Glomerular visceral epithelial cell (primary cell): ENCODE data around the gene TAC3.

Source experiments
- DNase-seq: peaks from one replicate; pipeline ENCODE4 v3.0.0-alpha.2; 2016; ENCODE audit errors: extremely low spot score

TAC3 gene

DNA sequence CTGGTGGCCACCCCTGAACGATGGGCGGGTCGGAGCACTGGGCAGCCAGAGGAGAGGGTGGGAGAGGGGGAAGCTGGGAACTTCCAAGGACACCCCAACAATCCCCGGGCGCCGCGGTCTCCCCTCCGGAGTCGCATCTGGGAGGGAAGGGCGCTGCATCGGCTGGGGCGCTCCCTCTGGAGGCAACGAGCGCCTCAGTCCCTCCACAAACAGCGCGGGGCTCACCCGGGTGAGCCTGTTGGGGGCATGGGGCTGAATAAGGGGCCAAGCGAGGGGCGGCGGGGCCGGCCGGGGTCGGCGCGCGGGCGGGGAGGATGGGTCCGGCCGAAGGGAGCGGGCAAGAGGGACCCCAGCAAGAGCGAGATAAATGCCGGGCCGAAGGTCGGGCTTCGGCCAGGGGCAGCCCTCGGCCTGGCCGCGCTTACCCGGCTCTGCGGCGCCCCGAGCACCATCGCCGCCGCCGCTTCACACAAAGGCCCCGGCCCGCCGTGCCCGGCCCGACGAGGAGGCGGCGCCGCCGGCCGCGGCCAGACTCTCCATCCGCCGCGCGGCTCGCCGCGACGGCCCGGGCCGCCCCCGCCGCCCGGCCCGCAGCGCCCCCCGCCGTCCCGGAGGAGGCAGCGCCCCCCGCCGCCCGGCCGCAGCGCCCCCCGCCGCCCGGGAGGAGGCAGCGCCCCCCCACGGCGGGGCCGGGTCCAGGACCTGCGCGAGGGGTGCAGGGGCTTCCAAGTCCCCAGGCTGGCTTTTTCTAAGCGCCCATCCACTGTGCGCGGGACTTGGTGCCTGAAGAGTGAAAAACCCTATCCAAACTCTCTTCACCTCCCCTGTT, 10.1 kb downstream of the TAC3 start, which contains the start of gene ZBTB39:
TSS of gene ZBTB39 (minus strand) at position 567 of the 829 bp plus-strand sequence. CDS start 1,629 bp downstream, outside the sequence.
- peak; percentile 77 for DNase-seq

DNA sequence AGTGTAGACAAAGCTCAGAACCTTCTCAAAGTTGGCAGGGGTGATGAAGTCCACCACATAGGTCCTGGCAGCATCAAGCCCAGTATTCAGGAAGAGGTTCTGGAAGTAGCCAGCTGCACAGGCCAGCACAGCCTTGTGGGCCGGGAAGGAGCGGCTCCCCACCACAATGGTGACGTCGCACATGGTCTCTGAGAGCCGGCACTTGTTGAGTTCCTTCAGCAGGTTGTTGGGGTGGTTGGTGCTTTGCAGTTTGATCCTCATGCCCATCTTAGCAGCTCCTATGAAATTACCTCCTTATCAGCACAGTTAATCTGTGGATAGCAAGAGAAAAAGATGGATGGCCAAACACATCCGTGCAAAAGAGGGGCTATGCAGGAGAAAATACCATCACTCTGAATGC, 11.7 kb downstream of the TAC3 start:
- DNase-seq: no peak

DNA sequence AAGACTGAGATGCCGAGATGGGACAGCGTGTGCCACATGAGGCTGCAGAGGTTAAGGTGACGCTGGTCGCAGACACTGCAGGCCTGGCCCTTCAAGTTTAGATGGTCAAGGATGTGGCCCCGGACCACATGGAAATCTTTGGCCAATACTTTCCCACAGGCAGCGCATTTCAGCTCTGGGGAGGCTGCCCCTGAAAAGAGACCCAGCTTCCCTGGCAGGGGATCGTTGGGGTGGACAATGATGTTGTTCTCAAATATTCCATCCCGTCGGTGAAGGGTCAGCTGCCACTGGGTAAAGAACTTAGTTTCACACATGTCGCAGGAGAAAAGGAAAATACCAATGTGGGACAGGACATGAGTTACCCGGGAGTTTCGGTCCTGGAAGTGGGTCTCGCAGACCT, 12.9 kb downstream of the TAC3 start:
- DNase-seq: no peak

DNA sequence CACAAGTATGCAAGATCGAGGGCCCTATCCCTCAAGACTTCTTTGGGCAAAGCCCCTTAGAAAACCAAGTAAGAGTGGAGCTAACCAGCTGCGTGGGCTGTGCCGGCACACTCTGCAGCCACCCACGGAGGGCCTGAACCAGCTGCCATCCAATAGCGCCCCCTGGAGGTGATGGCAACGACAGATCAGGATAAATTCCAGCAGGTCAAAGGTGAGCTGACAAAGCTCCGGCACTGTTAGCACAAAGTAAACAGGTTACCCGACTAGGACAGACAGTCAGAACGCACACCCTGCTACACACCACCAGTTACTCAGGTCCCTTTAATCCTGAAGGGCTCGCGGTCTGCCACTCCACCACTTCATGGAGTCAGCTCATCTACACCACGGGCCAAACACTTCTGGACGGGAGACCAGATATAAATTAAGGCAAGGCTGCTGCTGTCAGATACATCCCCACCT, 14.9 kb downstream of the TAC3 start:
- peak; percentile 59 for DNase-seq

DNA sequence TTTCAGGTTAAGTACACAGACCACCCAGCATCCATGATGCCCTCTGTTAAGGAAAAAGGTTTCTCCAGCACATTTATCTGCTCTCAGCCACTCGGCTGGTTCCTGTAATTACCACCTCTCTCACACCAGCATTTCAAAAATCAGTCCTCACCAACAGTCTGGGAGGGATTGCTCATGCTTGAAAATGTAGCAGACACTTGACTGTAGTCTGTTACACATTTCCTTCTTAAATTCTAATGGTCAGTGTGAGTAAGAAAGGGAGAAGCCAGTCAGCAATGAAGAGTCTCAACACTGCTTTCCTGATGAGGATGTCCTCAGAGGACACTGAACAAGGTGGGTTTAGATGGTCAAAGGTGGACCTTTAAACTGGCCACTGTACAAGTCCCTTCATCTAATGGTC, 15.9 kb downstream of the TAC3 start:
- no peak for DNase-seq

DNA sequence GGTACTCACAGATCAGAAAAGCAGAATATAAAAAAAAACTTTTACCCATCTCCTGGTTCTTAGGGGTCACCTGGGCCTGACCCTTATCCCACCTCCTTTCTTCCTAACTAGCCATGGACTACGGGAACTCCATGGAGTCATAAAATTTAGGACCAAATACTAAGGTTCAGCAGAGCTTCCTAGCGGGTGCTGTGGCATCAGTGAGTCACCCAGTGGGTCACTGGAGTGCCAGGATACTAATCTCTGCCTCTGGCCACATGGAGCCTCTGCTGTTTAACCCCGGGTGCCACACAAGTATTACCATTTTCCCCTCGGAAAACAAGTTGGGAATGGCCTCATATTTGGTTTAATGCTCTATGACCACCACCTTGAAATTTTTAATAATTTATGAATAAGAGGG, 16.9 kb downstream of the TAC3 start:
- DNase-seq: no peak

DNA sequence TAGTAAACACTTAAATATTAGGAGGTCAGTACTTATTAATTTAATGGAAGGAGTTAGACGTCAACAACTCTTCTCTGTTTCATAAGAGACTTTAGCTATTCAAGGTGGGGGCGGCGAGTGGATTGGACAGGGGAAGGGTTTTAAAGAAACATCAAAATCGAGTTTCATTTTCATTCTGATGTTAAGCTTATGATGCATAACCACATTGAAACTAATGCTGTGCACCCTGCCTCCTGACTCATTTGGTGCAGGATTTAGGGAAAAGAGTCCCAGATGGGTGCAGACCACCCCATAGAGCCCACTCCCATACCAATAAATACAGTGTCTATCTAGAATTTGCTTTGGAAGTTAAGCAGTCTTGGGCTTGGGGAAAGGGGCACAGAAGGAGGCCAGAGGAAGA, 17.3 kb downstream of the TAC3 start:
- no peak for DNase-seq

DNA sequence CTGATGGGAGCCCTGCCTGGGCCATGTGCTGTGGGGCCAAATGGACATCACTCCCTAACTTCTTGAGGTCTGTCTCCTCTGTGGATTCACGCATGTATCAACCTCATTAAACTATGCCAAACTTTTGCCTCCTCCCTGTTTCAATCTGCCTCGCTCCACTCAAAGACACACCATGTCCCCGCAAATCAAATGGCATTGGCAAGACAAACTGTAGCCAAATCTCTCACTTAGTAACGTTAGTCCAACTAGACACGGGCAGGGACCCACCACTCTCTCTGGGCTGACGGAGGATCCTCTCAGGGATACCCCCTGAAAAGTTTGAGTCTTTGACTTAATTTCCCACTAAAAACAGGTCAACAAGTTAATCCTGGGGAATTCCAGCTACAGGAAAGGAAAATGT, 18.0 kb downstream of the TAC3 start:
- DNase-seq: no peak

DNA sequence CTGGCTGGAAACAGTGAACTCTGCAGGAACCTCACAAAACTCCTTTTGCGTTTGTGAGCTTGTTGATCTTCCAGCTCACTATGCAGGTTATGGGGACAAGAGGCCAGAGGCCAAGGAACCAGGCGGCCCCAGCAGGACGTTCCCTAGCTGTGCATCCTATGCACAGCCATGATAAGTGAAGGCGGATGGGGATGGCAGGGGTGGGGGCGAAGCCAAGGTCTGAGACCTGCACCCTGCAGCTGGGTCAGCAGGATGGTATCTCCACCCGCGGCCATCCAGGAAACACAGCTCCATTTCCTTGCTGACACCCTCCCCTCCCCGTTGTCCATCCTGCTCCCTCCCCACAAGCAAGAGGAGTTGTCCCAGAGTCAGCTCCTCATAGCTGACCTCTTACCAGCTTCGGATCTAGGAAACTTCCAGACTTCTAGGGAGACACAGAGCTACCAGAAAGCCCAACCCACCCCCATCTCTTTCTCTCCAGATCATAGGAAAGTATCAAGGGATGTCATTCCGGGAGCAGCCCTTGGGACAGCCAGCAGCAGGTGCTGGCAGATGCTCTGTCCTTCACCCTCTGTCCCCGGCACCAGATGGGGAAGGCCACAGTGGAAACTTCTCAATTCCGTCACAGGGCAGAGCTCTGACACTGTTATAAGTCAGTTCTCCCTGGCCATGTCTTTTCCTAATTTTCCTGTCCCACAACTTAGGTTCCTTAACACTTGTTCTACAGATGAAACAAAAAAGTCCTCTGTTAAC, 19.4 kb downstream of the TAC3 start:
- no peak for DNase-seq

DNA sequence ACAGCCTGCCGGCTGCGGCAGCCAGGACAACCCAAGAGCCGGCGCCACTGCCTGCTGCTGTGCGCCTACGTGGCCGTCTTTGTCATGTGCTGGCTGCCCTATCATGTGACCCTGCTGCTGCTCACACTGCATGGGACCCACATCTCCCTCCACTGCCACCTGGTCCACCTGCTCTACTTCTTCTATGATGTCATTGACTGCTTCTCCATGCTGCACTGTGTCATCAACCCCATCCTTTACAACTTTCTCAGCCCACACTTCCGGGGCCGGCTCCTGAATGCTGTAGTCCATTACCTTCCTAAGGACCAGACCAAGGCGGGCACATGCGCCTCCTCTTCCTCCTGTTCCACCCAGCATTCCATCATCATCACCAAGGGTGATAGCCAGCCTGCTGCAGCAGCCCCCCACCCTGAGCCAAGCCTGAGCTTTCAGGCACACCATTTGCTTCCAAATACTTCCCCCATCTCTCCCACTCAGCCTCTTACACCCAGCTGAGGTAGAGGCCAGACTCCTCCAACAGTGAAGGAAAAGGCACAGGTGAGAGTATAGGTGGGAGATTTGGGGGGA, 20.3 kb downstream of the TAC3 start:
- DNase-seq: no peak

DNA sequence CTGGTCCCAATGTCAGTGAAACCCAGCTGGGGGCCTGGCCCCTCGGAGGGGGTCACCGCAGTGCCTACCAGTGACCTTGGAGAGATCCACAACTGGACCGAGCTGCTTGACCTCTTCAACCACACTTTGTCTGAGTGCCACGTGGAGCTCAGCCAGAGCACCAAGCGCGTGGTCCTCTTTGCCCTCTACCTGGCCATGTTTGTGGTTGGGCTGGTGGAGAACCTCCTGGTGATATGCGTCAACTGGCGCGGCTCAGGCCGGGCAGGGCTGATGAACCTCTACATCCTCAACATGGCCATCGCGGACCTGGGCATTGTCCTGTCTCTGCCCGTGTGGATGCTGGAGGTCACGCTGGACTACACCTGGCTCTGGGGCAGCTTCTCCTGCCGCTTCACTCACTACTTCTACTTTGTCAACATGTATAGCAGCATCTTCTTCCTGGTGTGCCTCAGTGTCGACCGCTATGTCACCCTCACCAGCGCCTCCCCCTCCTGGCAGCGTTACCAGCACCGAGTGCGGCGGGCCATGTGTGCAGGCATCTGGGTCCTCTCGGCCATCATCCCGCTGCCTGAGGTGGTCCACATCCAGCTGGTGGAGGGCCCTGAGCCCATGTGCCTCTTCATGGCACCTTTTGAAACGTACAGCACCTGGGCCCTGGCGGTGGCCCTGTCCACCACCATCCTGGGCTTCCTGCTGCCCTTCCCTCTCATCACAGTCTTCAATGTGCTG, 21.0 kb downstream of the TAC3 start:
- no peak for DNase-seq

DNA sequence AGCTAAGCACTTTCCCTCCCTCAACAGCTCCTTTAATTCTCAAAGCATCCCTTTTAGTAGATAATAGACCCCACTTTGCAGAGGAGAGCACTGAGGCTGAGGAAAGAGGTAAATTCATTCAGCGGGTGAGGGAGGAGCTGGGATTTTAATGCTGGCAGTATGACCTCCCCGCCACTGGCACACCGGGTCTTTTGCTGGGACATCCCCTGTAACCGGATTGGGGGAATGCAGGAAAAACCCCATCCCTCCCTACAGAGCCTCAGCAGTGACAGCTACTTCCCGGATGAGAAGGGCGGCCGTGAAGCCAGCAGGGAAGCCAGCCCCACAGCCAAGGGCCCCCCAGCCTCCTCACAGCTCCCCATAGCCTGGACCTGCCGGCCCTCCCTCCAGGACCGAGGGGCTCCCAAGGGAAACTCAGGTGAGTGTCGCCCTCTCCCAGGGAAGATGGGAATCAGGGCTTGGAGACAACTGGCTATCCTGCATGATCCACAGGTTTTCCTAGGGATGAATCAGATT, 22.0 kb downstream of the TAC3 start:
- no peak for DNase-seq

DNA sequence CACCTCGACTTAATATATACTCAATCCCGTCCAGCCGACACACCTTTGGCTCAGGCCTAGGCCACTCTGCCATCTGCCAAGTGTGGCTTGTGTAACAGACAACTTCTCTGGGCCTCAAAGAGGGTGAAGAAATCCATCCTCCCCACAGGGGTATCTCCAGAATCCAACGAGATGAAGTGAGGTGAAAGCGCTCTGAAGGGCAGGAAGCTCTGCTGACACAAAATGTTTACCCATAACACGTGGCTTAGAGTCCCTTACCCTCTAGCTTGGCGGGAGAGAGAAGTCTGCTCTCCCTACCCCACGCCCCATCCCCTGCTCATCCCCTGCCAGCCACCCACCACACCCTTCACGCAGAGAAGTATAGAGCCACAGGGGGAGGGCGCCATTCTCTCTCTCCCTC, 23.0 kb downstream of the TAC3 start:
- no peak for DNase-seq

DNA sequence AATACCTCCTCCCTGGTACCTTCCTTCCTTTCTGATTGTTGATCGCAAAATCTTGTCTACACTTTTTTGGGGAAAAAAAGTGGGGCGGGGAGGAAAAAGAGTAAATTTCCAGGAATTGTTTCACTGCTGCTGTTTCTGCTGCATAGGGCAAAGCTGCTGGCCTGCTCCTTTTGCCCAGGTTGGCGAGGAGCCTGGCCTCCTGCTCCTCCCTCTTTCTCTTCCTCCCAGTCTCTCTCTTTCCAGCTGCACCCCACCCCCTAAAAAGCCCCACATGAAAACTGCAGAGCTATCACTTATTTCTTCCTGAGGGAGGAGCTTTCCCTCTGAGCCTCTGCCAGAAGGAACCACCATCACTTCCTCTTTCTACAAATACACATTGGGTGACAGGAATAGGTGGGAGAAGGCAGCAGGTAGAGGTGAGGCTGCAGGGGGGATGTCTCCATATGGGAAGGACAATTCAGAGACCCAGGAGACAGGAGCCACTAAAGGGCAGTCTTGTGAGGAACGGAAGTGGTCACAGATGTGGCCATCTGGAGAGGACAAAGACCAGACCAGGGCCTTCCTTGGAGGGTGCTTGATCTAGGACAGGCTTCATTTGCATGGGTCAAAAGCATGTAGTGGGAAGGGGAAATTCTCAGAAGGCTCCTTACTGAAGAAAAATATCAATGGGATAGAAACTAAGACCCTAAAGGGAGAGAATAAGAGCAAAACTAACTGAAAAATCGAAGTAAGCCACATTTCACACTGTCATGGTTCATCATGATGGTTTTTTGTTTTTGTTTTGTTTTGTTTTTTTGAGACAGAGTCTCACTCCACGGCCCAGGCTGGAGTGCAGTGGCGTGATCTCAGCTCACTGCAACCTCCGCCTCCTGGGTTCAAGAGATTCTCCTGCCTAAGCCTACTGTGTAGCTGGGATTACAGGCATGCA, 24.7 kb downstream of the TAC3 start:
- no peak for DNase-seq

DNA sequence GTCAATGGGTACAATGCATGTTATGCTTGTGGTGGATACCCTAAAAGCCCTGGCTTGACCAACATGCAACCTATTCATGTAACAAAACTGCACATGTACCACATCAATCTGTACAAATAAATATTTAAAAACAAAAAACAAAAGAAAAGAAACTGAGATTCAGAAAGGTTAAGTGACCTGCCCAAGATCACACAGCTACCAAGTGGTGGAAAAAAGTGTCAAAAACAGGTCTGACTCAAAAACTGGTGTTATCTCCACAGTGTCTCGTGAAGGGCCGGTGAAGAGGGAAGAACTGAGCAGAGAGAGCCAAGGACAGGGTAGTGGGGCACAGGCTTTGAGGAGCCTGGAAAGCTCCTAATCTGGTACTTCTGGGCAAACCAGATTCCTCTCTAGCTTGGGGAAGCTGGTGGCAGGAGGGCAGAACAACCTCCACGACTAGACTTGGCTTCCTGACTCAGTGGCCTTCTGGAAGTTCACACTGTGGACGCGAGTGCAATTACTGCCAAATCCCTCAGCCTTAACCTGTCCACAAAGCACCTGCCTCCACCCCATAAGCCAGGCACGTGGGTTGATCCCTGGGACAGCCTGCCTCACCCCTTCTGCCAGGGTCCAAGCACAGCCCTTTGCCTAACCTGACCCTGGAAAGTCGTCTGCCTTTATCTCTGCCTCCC, 25.5 kb downstream of the TAC3 start:
- no peak for DNase-seq

DNA sequence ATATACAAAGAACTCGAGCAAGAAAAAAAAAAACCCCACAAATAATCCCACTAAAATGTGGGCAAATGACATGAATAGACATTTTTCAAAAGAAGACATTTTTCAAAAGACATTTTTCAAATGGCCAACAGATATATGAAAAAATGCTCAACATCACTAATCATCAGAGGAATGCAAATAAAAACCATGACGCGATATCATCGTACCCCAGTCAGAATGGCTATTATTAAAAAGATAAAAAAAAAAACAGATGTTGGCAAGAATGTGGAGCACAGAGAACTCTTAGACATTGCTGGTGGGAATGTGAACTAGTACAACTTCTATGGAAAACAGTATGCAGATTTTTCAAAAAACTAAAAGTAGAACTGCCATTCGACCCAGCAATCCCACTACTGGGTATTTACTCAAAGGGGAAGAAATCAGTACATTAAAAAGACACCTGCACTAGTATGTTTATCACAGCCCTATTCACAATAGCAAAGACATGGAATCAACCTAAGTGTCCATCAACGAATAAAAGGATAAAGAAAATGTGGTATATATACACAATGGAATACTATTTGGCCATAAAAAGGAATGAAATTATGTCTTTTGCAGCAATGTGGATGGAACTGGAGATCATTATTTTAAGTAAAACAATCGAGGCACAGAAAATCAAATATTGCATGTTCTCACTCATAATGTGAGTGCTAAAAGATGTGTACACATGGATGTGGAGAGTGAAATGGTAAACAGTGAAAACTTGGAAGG, 26.3 kb downstream of the TAC3 start:
- DNase-seq: no peak

DNA sequence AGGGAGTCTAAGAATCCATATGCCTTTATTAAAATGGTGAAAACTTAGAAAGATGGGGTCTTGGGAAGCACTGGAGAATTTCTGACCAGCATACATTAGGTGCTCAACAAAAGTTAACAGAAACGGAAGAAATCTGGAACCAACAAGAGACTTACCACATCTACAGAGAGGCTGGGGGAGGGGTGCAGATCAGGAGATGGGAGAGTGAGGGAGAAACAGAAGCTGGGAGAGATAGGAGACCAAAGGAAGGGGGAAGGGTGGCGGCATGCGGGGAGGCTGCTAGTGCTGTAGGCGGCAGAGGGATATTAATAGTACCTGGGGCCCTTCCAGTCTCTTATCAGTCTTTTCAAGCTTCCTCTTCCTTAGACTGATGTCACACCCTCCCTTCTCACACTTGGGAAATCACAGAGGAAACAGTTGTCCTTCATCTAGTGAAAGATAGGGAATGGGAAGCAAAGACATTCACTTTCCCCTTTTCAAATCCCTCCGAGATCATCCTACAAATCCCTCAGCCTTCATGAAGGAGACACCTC, 28.1 kb downstream of the TAC3 start:
- no peak for DNase-seq

DNA sequence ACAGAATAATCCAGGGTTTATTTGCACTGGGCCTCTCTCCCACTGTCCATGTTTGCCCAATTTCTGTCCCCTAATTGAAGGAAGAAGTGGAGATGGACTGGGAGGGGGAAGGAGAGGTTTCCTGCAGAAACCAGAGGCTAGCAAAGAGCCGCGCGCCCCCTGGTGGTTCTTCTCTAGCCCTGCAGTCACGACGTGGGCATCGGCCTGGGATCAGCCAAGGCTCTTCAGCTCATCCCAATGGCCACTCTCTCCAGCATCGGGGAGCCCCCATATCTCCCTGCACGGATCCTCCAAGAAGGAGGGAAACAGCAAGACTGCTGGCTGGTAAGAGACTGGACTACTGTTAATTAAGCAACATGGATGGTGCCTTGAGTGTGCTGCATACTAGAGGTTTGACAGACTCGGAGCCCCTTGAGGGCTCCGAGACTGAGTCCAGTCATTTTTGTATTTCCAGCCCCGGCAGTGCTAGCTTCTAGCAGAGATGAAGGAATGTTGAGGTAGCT, 28.7 kb downstream of the TAC3 start:
- DNase-seq: peak; percentile 73

DNA sequence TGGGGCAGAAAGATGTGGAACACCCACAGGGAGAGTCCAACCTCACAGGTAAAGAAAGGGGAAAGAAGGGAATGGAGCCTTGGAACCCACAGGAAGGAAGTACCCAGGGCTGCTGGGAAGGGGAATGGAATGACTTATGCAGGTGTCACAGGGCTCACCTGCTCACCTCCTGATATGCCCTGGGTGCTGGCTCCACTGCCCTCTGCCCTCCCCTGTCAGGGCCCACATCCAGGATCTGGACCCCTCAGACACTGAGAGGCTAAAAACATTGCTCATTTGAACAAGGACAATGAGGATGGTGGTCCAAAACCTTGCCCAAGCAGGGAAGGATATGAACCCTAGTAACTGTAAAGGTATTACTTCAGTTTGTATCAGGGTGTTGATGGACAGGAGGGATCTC, 29.3 kb downstream of the TAC3 start:
- DNase-seq: no peak
